NCI-H1105 treated with DMSO at 0.1 percent for 48 hours (cell line): ENCODE results near the gene NRG2.
A peak's percentile ranks its signal among the peaks of the same experiment; 100 is the strongest.

ENCODE experiments used
- DNase-seq: peaks from one replicate; lab custom pipeline; 2025; lab: John Stamatoyannopoulos, UW

NRG2 gene

DNA sequence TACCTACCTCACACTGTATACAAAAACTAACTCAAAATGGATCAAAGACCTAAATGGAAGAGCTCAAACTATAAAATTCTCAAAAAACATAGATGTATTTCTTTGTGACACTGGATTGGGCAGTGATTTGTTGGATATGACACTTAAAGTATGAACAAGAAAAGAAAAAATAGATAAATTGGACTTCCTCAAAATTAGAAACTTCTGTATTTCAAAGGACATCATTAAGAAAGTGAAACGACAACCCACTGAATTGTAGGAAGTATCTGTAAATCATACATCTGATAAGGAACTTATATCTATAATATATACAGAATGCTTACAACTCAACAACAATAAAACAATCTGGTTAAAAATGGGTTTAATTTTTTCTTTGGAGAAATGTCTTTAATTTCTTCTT lies 96.7 kb downstream of the NRG2 start:
- DNase-seq, result no peak

DNA sequence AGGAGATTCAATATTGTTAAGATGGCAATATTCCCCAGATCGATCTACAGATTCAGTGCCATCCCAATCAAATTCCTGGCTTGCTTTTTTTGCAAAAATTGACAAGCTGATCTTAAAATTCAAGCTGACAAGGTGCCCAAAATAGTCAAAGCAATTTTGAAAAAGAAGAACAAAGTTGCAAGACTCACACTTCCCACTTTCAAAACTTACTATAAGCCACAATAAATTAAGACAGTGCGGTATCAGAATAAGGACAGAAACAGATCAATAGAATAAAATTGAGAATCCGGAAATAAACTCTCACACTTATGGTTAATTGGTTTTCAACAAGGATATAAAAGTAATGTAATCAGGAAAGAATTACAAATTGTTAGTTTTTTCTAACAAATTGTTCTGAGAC lies 97.1 kb downstream of the NRG2 start:
- no peak for DNase-seq

GRCh38 chr5:139942243-139942642 lies 100.9 kb downstream of the NRG2 start:
- DNase-seq, result no peak

- no peak for DNase-seq
Observed at GRCh38 chr5:139930406-139930805, 112.7 kb downstream of the NRG2 start.

DNA sequence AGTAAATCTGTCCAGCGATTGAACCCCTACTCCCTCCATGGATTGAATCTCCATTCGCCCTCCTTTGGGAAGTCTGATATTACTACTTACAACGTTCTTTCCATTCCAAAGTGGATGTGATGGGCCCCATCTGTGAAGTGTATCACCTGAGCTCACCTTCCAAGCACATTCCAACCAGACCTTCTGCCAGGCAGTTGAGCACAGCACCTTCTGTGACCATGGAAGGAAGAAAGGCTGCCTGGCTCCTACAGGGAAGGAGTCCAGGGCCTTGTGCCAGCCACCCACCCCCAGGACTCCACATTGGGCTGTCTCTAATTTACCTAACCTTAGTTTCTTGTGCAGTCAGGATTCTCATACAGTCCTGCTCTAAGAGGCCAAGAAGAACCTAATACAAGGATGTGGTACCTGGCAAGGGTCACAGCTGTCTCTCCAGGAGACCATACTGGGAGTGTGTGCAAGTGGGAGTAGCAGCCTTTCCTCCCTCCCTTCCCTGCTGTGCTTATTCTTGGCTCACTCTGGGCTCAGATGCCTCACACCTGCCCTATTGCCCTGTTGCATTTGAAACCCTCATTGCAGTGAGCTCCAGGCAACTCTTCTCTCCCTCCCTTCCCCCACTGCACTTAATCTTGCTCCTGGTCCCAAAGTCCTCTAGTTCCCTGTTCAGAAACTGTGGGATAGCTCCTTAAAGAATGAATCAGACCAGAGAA lies 116.1 kb downstream of the NRG2 start:
- DNase-seq, result no peak

DNA sequence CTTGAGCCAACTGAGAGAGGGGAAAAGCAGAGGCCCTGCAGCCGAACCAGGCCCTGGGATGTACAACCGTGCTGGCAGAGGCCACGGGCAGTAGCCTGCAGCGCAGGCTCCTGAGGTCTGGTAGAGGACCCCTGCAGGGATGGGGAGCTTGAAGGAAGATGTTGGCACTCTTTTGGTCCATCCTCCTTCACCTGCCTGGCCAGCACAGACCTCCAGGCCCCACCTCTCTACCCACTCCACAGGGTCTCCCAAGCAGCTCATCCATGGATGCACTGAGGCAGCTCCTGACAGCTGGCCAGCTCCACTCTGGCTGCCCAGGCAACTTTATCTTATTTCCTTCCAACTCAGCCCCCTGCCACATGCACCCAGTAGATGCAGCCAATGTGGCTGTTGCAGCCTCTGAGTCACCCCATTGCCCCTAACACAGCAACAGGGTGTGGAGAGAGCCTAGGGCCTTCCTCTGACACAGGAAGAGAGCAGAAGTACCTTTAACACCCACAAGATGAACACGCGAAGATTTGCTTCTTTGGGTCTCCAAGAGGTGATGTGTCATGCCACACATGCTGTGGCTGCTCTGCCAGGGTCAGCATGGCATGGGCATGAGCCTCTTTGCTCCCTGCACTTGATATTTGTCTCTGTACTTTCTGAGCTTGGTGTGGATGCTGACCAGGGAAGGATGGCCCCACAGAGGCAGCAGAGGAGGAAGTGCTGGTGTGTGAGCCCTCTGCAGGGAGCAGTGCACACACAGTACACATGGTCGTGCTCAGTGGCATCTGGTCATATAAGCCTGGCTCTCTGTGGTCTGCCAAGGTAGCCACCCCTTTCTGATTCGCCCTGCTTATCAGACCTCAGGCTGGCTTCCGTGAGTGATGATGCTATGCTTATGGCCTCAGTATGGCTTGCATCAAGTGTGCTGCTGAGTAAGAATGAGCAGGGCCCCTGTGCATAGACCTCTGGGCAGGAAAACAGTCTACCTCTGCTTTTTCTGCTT lies 117.2 kb downstream of the NRG2 start:
- no peak for DNase-seq

DNA sequence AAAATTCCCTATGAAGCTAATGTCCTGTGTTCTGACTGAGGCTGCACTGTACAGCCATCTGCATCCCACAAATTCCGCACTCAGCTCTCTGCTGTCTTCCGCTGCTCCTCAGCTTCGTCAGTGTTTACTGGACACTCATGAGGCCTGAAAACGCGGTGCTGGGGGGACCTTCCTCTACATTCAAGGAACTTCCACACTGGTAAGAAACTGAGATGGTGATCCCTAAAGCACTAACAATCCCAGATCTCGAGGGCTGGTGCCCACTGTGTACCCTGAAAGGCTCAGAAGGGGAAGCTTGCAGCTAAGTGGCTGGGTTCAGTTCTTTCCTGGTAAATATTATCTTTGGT lies 117.9 kb downstream of the NRG2 start:
- no peak for DNase-seq

DNA sequence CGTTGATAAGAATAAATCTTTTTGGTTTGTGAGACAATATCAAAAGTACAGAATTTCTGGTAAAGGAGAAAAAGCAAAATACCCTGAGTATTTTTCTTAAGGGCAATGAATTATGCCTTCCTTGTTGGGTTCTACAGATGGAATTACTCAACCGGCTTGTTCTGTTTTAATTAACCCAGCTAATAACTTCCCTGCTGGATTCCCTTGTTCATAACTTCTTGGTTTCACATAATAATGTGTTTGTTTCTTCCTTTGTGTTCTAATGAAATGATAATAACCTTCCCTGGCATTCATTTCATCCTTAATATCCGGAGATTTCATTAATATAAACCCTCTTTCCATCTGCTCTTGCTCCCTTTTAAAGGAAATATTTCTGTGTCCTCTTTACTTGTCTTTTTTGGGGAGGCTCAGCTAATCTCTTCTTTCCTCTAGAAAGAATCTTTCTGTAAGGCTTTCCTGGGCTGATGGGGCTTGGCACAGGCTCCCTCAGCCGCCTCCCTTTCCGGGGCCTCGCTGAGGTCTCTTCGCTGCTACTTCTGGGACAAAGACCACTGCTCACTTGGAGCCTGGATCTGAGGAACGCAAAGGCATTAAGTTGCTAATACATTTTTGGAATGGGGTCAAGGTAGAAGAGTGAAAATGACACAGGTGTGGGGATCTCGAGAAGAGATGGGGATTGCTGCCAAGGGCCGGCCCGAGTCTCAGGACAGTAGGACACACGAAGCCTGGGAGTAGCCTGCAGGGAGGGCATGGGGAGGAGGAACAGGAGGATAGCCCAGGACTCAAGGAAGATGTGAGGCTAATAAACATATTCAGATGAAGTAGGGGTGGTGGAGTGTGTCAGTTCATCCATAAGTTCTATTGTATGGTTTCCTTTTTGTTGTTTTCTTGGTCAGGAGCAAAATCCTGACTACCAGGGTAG lies 118.5 kb downstream of the NRG2 start:
- DNase-seq, result no peak

GRCh38 chr5:139919308-139919707 lies 123.8 kb downstream of the NRG2 start:
- no peak for DNase-seq

- DNase-seq, result no peak
Observed at GRCh38 chr5:139915834-139916233, 127.3 kb downstream of the NRG2 start.

DNA sequence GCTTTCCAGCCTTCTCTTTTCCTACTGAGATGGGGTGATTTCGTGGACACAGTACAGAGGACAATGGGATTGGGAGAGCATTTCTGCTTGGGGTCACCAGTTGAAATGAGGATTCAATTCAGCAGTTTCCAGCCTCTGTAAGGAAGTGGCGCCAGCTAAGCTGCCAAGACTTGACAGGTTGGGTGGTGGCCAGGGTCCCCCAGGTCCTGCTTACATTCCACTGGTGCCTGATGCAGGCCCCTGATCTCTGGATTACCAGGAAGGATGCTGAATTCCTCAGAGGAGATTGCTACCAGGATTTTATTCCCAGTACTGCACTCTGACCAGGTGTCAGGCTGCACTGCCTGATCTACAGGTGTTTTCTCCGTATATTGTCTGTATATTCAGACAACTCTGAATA lies 127.8 kb downstream of the NRG2 start:
- DNase-seq, result no peak

DNA sequence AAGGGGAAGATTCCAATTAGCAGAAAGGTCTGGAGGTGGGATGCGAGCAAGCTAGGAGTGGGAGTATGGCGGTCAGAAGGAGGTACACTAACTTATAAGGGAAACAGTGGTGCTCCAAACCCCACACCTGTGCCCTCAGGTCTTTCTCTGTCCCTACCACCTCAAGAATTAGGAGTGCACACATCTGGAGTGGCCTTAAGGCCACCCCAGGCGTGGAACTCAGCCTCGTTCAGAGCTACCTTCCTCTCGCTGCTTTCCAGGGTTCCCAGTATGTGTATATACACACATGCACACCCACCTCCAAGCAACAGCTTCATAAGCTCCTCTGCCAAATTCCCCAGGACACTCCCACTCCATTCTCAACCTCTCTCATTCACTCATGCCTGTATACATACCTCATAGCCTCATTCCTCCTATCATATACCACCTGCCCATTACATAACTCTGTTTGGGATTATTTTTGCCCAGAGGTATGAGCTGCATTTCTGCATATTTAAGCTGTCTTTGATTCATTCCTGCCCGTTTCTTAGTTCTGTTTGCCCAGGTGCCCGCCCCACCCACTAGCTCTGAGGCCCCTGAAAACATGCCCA lies 128.8 kb downstream of the NRG2 start:
- DNase-seq, result no peak

- DNase-seq, result no peak
Observed at GRCh38 chr5:139912804-139913203, 130.3 kb downstream of the NRG2 start.

- DNase-seq, result no peak
Observed at GRCh38 chr5:139912158-139912557, 130.9 kb downstream of the NRG2 start.

GRCh38 chr5:139911425-139912120 lies 131.5 kb downstream of the NRG2 start:
- peak; percentile 31 for DNase-seq

DNA sequence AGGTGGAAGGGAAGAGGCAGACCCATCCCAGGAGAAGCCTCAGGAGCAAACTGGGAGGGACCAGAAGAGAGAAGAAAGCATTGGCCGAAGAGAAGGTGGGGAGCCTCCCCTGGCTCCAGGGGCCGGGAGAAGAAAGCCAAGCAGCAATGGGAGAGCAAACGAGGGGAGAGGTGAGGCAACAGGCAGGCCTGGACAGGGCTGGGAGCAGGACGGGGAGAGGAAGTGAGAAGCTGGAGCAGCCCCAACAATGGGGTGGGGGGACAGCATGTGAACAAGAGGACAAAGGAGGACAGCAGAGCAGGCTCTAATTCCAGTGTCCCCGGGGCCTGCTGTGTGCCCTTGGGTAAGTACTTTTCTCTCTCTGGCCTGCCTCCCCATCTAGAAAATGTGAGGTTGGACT lies 132.2 kb downstream of the NRG2 start:
- no peak for DNase-seq

- DNase-seq, result no peak
Observed at GRCh38 chr5:139910036-139910435, 133.1 kb downstream of the NRG2 start.

DNA sequence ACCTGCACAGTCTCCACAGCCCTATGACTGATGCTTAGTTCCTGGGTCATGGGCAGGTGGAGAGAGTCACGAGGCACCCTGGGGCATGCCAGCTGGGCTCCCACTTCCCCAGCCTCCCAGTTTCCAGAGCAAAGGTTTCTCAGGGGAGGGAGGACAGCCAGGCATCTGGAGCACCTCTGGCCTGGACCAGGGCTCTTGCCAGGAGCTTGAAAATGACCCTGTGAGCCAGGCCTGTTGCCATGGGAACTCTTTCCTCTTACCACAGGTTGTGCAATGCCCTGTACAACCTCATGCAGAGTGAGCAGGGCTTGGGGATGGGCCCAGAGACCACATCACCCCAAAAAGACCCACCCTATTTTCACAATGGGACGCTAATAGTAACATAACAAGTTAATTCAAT lies 134.3 kb downstream of the NRG2 start:
- no peak for DNase-seq

- no peak for DNase-seq
Observed at GRCh38 chr5:139906661-139907060, 136.4 kb downstream of the NRG2 start.

GRCh38 chr5:139904816-139905661 lies 138.1 kb downstream of the NRG2 start:
- no peak for DNase-seq

- DNase-seq, result no peak
Observed at GRCh38 chr5:139904566-139904815, 138.6 kb downstream of the NRG2 start.
